ENCODE data around the gene NPAS3.

The NPAS3 gene

DNA sequence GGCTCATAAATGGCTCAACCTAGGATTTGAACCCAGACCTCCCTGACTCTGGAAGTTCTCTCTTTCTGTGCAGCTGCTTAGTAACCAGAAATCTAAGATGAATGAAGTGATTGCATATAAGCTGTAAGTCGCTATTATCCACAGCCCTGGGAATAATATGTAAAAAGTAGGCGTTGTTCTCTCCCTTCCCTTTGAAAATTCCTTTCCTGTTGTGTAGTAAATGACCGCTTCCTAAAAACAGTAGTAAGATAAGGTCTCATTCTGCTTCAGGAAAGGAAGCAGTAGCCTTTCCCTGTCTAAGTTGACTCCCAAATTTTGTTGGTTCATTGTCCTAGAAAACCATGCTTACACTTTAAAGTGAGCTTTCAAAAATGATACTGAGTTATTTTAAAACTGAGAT lies 593.9 kb downstream of the NPAS3 start:
- Histone ChIP-seq H3K36me3 (ENCODE audit: control insufficient read depth, insufficient read depth, low read length) (no peaks in the 10 kb centered on the region), H3K9ac (ENCODE audit: low read length) (no peak overlapping the region), H3K4me3 (ENCODE audit: low read depth, low read length) (no peak overlapping the region), H3K27me3 (ENCODE audit: control insufficient read depth, insufficient read depth, low read length) (no peaks in the 10 kb centered on the region), H3K9me3 (ENCODE audit: control insufficient read depth, insufficient read depth, low read depth, low read length) (no peaks in the 10 kb centered on the region), H3K4me1 (ENCODE audit: control insufficient read depth, insufficient read depth, low read length) (no peaks in the 10 kb centered on the region), H3K27ac (ENCODE audit: low read depth, low read length) (no peak overlapping the region)

DNA sequence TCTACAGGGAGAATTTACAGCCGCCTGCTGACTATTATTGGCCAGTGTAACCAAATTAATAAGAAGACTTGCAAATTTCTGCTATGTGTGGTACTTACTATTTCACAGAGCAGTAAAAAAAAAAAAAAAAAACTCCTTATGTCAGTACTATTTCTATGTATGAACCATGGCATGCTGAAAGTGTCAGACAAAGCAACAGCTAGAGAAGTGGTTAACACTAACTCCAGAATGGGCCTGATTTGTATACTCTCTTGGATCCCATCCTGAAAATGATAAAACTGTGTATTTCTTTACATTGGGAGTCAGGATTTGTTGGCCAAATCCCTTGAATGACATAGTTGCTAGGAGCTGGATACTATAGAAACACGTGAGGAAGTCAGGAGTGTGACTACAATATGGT lies 595.4 kb downstream of the NPAS3 start:
- Histone ChIP-seq H3K36me3 (ENCODE audit: control insufficient read depth, insufficient read depth, low read length) (no peaks in the 10 kb centered on the region), H3K27ac (ENCODE audit: low read depth, low read length) (no peak overlapping the region), H3K9me3 (ENCODE audit: control insufficient read depth, insufficient read depth, low read depth, low read length) (no peaks in the 10 kb centered on the region), H3K27me3 (ENCODE audit: control insufficient read depth, insufficient read depth, low read length) (no peaks in the 10 kb centered on the region), H3K4me3 (ENCODE audit: low read depth, low read length) (no peak overlapping the region), H3K9ac (ENCODE audit: low read length) (no peak overlapping the region), H3K4me1 (ENCODE audit: control insufficient read depth, insufficient read depth, low read length) (no peaks in the 10 kb centered on the region)

GRCh38 chr14:33534632-33535031 lies 596.0 kb downstream of the NPAS3 start:
- no peaks in the 10 kb centered on the region for H3K4me1 ChIP-seq (ENCODE audit: control insufficient read depth, insufficient read depth, low read length)

GRCh38 chr14:33539918-33540357 lies 601.3 kb downstream of the NPAS3 start:
- Histone ChIP-seq H3K27ac (ENCODE audit: low read depth, low read length) (no peak overlapping the region), H3K4me1 (ENCODE audit: control insufficient read depth, insufficient read depth, low read length) (no peaks in the 10 kb centered on the region), H3K4me3 (ENCODE audit: low read depth, low read length) (no peak overlapping the region), H3K9me3 (ENCODE audit: control insufficient read depth, insufficient read depth, low read depth, low read length) (no peaks in the 10 kb centered on the region), H3K36me3 (ENCODE audit: control insufficient read depth, insufficient read depth, low read length) (no peaks in the 10 kb centered on the region), H3K9ac (ENCODE audit: low read length) (no peak overlapping the region), H3K27me3 (ENCODE audit: control insufficient read depth, insufficient read depth, low read length) (no peaks in the 10 kb centered on the region)

More at GRCh38 chr14:33534632-33535031, 596.0 kb downstream of the NPAS3 start:
- no peak overlapping the region for H3K27ac ChIP-seq (ENCODE audit: low read depth, low read length)
- no peak overlapping the region for H3K4me3 ChIP-seq (ENCODE audit: low read depth, low read length)
- H3K9ac ChIP-seq (ENCODE audit: low read length): no peak overlapping the region
- no peaks in the 10 kb centered on the region for H3K27me3 ChIP-seq (ENCODE audit: control insufficient read depth, insufficient read depth, low read length)
- no peaks in the 10 kb centered on the region for H3K9me3 ChIP-seq (ENCODE audit: control insufficient read depth, insufficient read depth, low read depth, low read length)
- no peaks in the 10 kb centered on the region for H3K36me3 ChIP-seq (ENCODE audit: control insufficient read depth, insufficient read depth, low read length)

GRCh38 chr14:33541171-33541570 lies 602.5 kb downstream of the NPAS3 start:
- Histone ChIP-seq H3K27me3 (ENCODE audit: control insufficient read depth, insufficient read depth, low read length) (no peaks in the 10 kb centered on the region), H3K4me1 (ENCODE audit: control insufficient read depth, insufficient read depth, low read length) (no peaks in the 10 kb centered on the region), H3K9ac (ENCODE audit: low read length) (no peak overlapping the region), H3K9me3 (ENCODE audit: control insufficient read depth, insufficient read depth, low read depth, low read length) (no peaks in the 10 kb centered on the region), H3K4me3 (ENCODE audit: low read depth, low read length) (no peak overlapping the region), H3K36me3 (ENCODE audit: control insufficient read depth, insufficient read depth, low read length) (no peaks in the 10 kb centered on the region), H3K27ac (ENCODE audit: low read depth, low read length) (no peak overlapping the region)

DNA sequence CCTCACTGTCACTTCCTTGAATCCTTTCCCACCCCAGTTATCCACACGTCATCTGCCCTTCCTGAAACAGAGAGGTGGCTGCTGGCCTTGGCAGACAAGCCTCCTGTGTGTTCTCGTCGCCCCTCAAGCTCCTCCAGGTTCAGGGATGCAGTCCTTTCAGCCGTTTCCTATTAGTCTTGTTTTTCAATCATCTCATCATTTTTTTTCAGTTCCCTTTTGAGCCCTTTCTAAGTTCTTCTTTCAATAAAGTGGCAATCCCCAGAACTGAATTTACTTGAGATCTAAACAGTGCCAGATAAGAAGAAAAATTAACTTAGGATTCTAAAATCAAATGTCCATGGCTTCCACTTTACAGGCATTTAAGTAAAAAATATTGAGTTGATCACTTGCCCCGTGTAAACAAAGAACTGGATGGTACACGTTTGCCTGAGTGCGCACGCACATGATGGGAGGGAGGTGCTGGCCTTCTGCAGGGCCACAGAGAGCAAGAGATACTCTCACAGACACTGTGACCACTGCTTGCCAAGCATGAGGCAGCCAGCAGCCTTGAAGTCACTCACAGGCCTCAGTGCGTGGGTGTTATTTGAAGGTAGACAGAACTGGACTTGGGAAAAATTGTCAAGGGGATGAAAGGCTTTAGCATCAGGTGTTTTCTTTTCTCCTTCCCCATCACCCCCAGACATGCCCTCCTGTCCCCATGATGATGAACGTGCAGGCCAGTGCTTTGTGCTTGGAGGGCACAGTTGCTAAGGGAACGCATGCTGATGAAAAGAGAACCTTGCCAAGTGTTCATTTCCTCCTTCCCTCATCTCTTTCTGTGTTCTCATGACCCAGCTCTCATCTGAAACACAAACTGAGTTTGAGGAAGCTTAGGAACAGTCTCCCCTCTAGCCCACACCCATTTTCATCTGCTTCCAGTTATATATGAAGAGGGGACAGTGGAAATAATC lies 603.9 kb downstream of the NPAS3 start:
- Histone ChIP-seq H3K27ac (ENCODE audit: low read depth, low read length) (no peak overlapping the region), H3K36me3 (ENCODE audit: control insufficient read depth, insufficient read depth, low read length) (no peaks in the 10 kb centered on the region), H3K4me3 (ENCODE audit: low read depth, low read length) (no peak overlapping the region), H3K9me3 (ENCODE audit: control insufficient read depth, insufficient read depth, low read depth, low read length) (no peaks in the 10 kb centered on the region), H3K27me3 (ENCODE audit: control insufficient read depth, insufficient read depth, low read length) (no peaks in the 10 kb centered on the region), H3K9ac (ENCODE audit: low read length) (no peak overlapping the region), H3K4me1 (ENCODE audit: control insufficient read depth, insufficient read depth, low read length) (no peaks in the 10 kb centered on the region)

DNA sequence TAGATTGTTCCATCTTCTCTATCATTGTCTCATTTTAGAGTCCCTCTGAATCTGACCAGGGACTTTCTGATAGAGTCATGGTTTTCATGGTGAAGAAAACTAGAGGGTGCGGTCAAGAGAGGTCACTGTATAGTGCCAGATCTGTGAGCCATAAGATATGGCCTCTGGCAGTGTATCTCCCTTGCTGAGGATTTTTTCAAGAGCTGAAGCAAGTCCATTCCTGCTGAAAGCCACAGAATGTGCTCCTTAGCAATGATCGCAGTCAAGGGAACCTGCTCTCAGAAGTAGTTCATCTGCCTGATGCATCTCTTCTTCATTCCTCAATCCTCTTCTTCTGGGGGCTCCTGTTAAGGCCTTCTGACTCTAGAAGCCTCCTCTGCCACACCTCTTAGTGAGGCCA lies 607.0 kb downstream of the NPAS3 start:
- Histone ChIP-seq H3K36me3 (ENCODE audit: control insufficient read depth, insufficient read depth, low read length) (no peaks in the 10 kb centered on the region), H3K27me3 (ENCODE audit: control insufficient read depth, insufficient read depth, low read length) (no peaks in the 10 kb centered on the region), H3K4me3 (ENCODE audit: low read depth, low read length) (no peak overlapping the region), H3K4me1 (ENCODE audit: control insufficient read depth, insufficient read depth, low read length) (no peaks in the 10 kb centered on the region), H3K9ac (ENCODE audit: low read length) (no peak overlapping the region), H3K27ac (ENCODE audit: low read depth, low read length) (no peak overlapping the region), H3K9me3 (ENCODE audit: control insufficient read depth, insufficient read depth, low read depth, low read length) (no peaks in the 10 kb centered on the region)

DNA sequence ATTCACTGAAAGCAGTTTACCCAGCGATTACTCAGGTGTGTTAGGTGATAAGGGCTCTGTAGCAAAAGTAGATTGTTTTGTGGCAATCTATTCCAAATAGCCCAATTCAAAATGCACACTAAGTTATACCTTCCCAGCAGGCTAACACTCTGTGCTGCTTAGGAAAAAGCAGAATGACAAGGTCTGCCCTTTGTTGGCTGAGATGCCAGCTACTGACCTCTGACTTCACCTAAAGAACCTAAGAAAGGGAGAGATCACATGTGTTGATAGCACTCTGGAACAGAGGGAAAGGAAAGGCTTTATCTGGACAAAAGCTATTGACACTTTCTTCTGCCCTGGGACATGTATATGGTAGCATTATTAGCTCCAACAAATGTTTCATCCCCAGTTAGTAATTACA lies 609.9 kb downstream of the NPAS3 start:
- H3K36me3 ChIP-seq (ENCODE audit: control insufficient read depth, insufficient read depth, low read length): no peaks in the 10 kb centered on the region
- H3K27me3 ChIP-seq (ENCODE audit: control insufficient read depth, insufficient read depth, low read length): no peaks in the 10 kb centered on the region
- no peaks in the 10 kb centered on the region for H3K4me1 ChIP-seq (ENCODE audit: control insufficient read depth, insufficient read depth, low read length)
- no peak overlapping the region for H3K4me3 ChIP-seq (ENCODE audit: low read depth, low read length)
- H3K27ac ChIP-seq (ENCODE audit: low read depth, low read length): no peak overlapping the region
- no peaks in the 10 kb centered on the region for H3K9me3 ChIP-seq (ENCODE audit: control insufficient read depth, insufficient read depth, low read depth, low read length)
- H3K9ac ChIP-seq (ENCODE audit: low read length): no peak overlapping the region

DNA sequence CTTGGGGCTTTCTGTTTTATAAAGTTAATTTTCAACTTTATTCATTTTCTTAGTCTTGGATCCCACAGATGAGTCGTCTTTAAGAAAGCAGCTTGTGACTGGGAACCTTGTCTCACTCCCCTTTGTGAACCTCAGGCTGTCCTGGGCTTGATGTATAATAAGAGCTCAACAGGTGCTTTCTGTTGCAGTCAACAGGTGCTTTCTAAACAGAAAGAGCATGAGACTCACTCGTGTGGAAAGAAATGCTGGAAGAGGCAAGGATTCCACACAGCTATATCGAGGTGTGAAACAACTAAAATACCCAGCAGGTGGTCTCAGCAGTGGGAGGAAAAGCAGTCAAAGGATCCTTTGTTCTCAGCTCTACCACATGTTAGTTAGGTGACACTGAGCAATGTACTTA lies 613.3 kb downstream of the NPAS3 start:
- Histone ChIP-seq H3K9me3 (ENCODE audit: control insufficient read depth, insufficient read depth, low read depth, low read length) (no peaks in the 10 kb centered on the region), H3K4me3 (ENCODE audit: low read depth, low read length) (no peak overlapping the region), H3K36me3 (ENCODE audit: control insufficient read depth, insufficient read depth, low read length) (no peaks in the 10 kb centered on the region), H3K27me3 (ENCODE audit: control insufficient read depth, insufficient read depth, low read length) (no peaks in the 10 kb centered on the region), H3K27ac (ENCODE audit: low read depth, low read length) (no peak overlapping the region), H3K4me1 (ENCODE audit: control insufficient read depth, insufficient read depth, low read length) (no peaks in the 10 kb centered on the region), H3K9ac (ENCODE audit: low read length) (no peak overlapping the region)

DNA sequence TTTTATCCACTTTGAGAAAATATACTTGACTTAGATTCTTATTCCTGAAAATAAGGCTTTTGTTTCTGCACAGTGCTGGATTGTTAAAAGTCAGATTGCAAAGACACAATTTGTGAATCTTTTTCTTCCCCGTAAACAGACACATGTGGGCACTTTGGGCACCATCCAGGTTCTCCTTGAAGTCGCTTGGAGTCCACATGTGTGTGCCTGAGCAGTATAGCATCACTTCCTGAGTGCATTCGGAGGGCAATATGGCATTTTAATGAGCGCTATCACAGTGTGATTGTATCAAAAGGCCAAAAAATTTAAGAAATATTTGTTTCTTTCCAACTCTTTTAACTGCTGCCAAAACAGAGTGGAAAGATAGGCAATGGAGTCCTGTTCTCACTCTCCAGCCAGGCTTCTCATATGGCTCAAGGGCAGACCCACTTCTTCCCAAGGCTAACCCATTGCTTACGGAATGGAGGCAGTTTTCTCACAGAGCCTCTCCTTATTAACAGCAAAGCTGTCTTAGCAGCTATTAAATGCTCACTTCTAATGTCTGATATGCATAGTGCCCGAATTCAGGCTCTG lies 615.1 kb downstream of the NPAS3 start:
- Histone ChIP-seq H3K27ac (ENCODE audit: low read depth, low read length) (no peak overlapping the region), H3K4me1 (ENCODE audit: control insufficient read depth, insufficient read depth, low read length) (no peaks in the 10 kb centered on the region), H3K27me3 (ENCODE audit: control insufficient read depth, insufficient read depth, low read length) (no peaks in the 10 kb centered on the region), H3K4me3 (ENCODE audit: low read depth, low read length) (no peak overlapping the region), H3K9ac (ENCODE audit: low read length) (no peak overlapping the region), H3K36me3 (ENCODE audit: control insufficient read depth, insufficient read depth, low read length) (no peaks in the 10 kb centered on the region), H3K9me3 (ENCODE audit: control insufficient read depth, insufficient read depth, low read depth, low read length) (no peaks in the 10 kb centered on the region)

- H3K9ac ChIP-seq (ENCODE audit: low read length): no peak overlapping the region
- H3K27me3 ChIP-seq (ENCODE audit: control insufficient read depth, insufficient read depth, low read length): no peaks in the 10 kb centered on the region
- no peaks in the 10 kb centered on the region for H3K4me1 ChIP-seq (ENCODE audit: control insufficient read depth, insufficient read depth, low read length)
- no peak overlapping the region for H3K4me3 ChIP-seq (ENCODE audit: low read depth, low read length)
- no peak overlapping the region for H3K27ac ChIP-seq (ENCODE audit: low read depth, low read length)
- no peaks in the 10 kb centered on the region for H3K36me3 ChIP-seq (ENCODE audit: control insufficient read depth, insufficient read depth, low read length)
- no peaks in the 10 kb centered on the region for H3K9me3 ChIP-seq (ENCODE audit: control insufficient read depth, insufficient read depth, low read depth, low read length)
Observed at GRCh38 chr14:33554988-33555387, 616.3 kb downstream of the NPAS3 start.

All from HUES6 (cell line).